H1 (cell line): ENCODE results near the gene REPIN1. TPM values are rescaled to one million over a fixed set of nuclear protein-coding genes. Genes with fewer than 3 reads are reported as not detected.

Source experiments
- CTCF ChIA-PET: fragments of 300-600 bp; sonication (Branson Sonifier 250); formaldehyde crosslinking; loops from one replicate; lab custom pipeline; 2021; ENCODE audit not compliant: partially characterized antibody; lab: Charles Lee
- POLR2A ChIA-PET: fragments of 300-600 bp; sonication (Branson Sonifier 250); formaldehyde crosslinking; loops from one replicate; lab custom pipeline; 2021; ENCODE audit warnings: inconsistent platforms; ENCODE audit not compliant: partially characterized antibody; lab: Charles Lee
- DNase-seq, 2 experiments: peaks; one replicate each; pipeline versions ENCODE4 v3.0.0 to v3.0.0-alpha.2; 2010 to 2022; ENCODE audit warnings: low spot score in 2 of 2, low read depth in 1 of 2, mixed read lengths in 1 of 2
- FAIRE-seq: peaks from 2 replicates; lab custom pipeline; 2011; peaks lifted over from hg19 to GRCh38; lab: Jason Lieb, UNC
- H2AFZ ChIP-seq: 2 replicates; pipeline ENCODE4 v1.8.1; 2012; ENCODE audit warnings: low read length, inconsistent platforms
- H2AK5ac ChIP-seq: 2 replicates; pipeline ENCODE4 v1.6.1; 2013; ENCODE audit warnings: low read depth, low read length
- H2BK120ac ChIP-seq: replicated peaks from 2 replicates; pipeline ENCODE3; 2013; ENCODE audit warnings: low read depth, low read length, inconsistent platforms
- H2BK12ac ChIP-seq: 2 replicates; pipeline ENCODE4 v1.6.1; 2013; ENCODE audit warnings: low read depth, low read length
- H2BK15ac ChIP-seq: 2 replicates; pipeline ENCODE4 v1.6.1; 2013; ENCODE audit warnings: low read length
- H2BK20ac ChIP-seq: 2 replicates; pipeline ENCODE4 v1.6.1; 2013; ENCODE audit warnings: low read length
- H2BK5ac ChIP-seq: 2 replicates; pipeline ENCODE4 v1.6.1; 2013; ENCODE audit warnings: low read depth, low read length
- H3K14ac ChIP-seq: 2 replicates; pipeline ENCODE4 v1.6.1; 2013; ENCODE audit warnings: inconsistent platforms; ENCODE audit not compliant: insufficient read length
- H3K18ac ChIP-seq: 2 replicates; pipeline ENCODE4 v1.6.1; 2013; ENCODE audit warnings: low read length; ENCODE audit errors: extremely low read depth
- H3K23ac ChIP-seq: 2 replicates; pipeline ENCODE4 v1.6.1; 2013; ENCODE audit warnings: inconsistent platforms; ENCODE audit not compliant: insufficient read length
- H3K23me2 ChIP-seq: 2 replicates; pipeline ENCODE4 v1.6.1; 2013; ENCODE audit warnings: low read depth, low read length
- H3K27ac ChIP-seq: 2 replicates; pipeline ENCODE4 v1.6.1; 2011; ENCODE audit warnings: low read depth, low read length, inconsistent platforms
- H3K27me3 ChIP-seq, 4 experiments: replicated peaks in 1 of 4; 1 replicate in 1 of 4; 2 replicates in 3 of 4; pipeline versions ENCODE4 v1.6.1 to v1.8.1; 2011 to 2013; ENCODE audit warnings: low read length in 3 of 4, mild to moderate bottlenecking in 3 of 4, inconsistent platforms in 2 of 4, mixed read lengths in 2 of 4, moderate library complexity in 1 of 4; ENCODE audit not compliant: control insufficient read depth in 3 of 4, insufficient read depth in 3 of 4; ENCODE audit errors: extremely low read depth in 1 of 4
- H3K36me3 ChIP-seq, 4 experiments: 2 replicates each; pipeline versions ENCODE4 v1.6.1 to v1.8.1; 2011 to 2013; ENCODE audit warnings: mild to moderate bottlenecking in 4 of 4, low read length in 3 of 4, moderate library complexity in 2 of 4, control low read depth in 1 of 4, inconsistent platforms in 1 of 4; ENCODE audit not compliant: insufficient read depth in 4 of 4, control insufficient read depth in 2 of 4
- H3K4ac ChIP-seq: replicated peaks from 2 replicates; pipeline ENCODE3; 2013; ENCODE audit warnings: low read length, low read depth, mixed read lengths, inconsistent platforms; ENCODE audit not compliant: insufficient read length
- H3K4me1 ChIP-seq, 4 experiments: replicated peaks in 1 of 4; 1 replicate in 1 of 4; 2 replicates in 3 of 4; pipeline versions ENCODE4 v1.6.1 to v1.8.1; 2011 to 2013; ENCODE audit warnings: low read length in 3 of 4, inconsistent platforms in 2 of 4, mixed read lengths in 1 of 4; ENCODE audit not compliant: insufficient read depth in 4 of 4, control insufficient read depth in 3 of 4
- H3K4me2 ChIP-seq, 2 experiments: 2 replicates each; pipeline versions ENCODE4 v1.6.1 to v1.8.1; 2011 to 2013; ENCODE audit warnings: low read depth in 2 of 2, low read length in 2 of 2, control low read depth in 1 of 2, inconsistent platforms in 1 of 2, mild to moderate bottlenecking in 1 of 2; ENCODE audit not compliant: insufficient read depth in 1 of 2
- H3K4me3 ChIP-seq, 4 experiments: fragments of 200-600, 300-600 bp in 1 of 4; sonication (generic), shearing (Covaris generic), sonication (Bioruptor Twin) in 1 of 4; 2 replicates each; pipeline versions ENCODE4 v1.5.1 to v1.8.1; 2011 to 2016; ENCODE audit warnings: low read length in 4 of 4, low read depth in 3 of 4, control low read depth in 2 of 4, inconsistent platforms in 2 of 4, mild to moderate bottlenecking in 2 of 4, mixed read lengths in 1 of 4, moderate library complexity in 1 of 4; ENCODE audit not compliant: insufficient read depth in 2 of 4; ENCODE audit errors: extremely low read depth in 1 of 4
- H3K56ac ChIP-seq: replicated peaks from 2 replicates; pipeline ENCODE3; 2013; ENCODE audit warnings: low read depth, mild to moderate bottlenecking, mixed read lengths, low read length, inconsistent platforms; ENCODE audit not compliant: insufficient read length
- H3K79me1 ChIP-seq: 2 replicates; pipeline ENCODE4 v1.6.1; 2013; ENCODE audit warnings: low read depth, low read length, control low read depth
- H3K79me2 ChIP-seq, 2 experiments: 2 replicates each; pipeline versions ENCODE4 v1.6.1 to v1.8.1; 2012 to 2013; ENCODE audit warnings: low read length in 2 of 2, mild to moderate bottlenecking in 2 of 2, inconsistent platforms in 1 of 2; ENCODE audit not compliant: insufficient read depth in 2 of 2, control insufficient read depth in 1 of 2
- H3K9ac ChIP-seq, 4 experiments: replicated peaks in 1 of 4; 1 replicate in 1 of 4; 2 replicates in 3 of 4; pipeline versions ENCODE4 v1.6.1 to v1.8.1; 2011 to 2013; ENCODE audit warnings: low read depth in 3 of 4, low read length in 3 of 4, control low read depth in 2 of 4, mild to moderate bottlenecking in 2 of 4, moderate library complexity in 2 of 4, inconsistent platforms in 1 of 4; ENCODE audit errors: extremely low read depth in 1 of 4
- H3K9me3 ChIP-seq, 2 experiments: 2 replicates each; pipeline versions ENCODE4 v1.6.1 to v1.8.1; 2012 to 2013; ENCODE audit warnings: mild to moderate bottlenecking in 2 of 2, moderate library complexity in 2 of 2, control low read depth in 1 of 2, inconsistent platforms in 1 of 2, low read depth in 1 of 2, low read length in 1 of 2, mixed read lengths in 1 of 2; ENCODE audit not compliant: insufficient read depth in 2 of 2
- H4K20me1 ChIP-seq, 2 experiments: replicated peaks in 1 of 2; 2 replicates each; pipeline versions ENCODE3 to v1.8.1; 2011 to 2013; ENCODE audit warnings: inconsistent platforms in 2 of 2, low read length in 2 of 2, mild to moderate bottlenecking in 1 of 2; ENCODE audit not compliant: insufficient read depth in 2 of 2, control insufficient read depth in 1 of 2
- H4K5ac ChIP-seq: 2 replicates; pipeline ENCODE4 v1.6.1; 2013; ENCODE audit warnings: low read length, low read depth, mixed read lengths, inconsistent platforms; ENCODE audit not compliant: insufficient read length
- H4K8ac ChIP-seq: 2 replicates; pipeline ENCODE4 v1.8.0; 2013; ENCODE audit warnings: mild to moderate bottlenecking, moderate library complexity, low read length, inconsistent platforms; ENCODE audit not compliant: insufficient read depth; ENCODE audit errors: extremely low read depth
- H4K91ac ChIP-seq: replicated peaks from 2 replicates; pipeline ENCODE3; 2013; ENCODE audit warnings: low read length, mixed read lengths, inconsistent platforms; ENCODE audit not compliant: insufficient read length
- BRCA1 ChIP-seq: IDR thresholded peaks from 2 replicates; pipeline ENCODE4 v1.6.1; 2012; ENCODE audit warnings: low read depth, low read length, improper control_type of control experiment
- EP300 ChIP-seq, 2 experiments: IDR thresholded peaks; 1 replicate in 1 of 2; 2 replicates in 1 of 2; pipeline ENCODE4 v1.6.1; 2011 to 2012; ENCODE audit warnings: low read depth in 2 of 2, low read length in 2 of 2, mild to moderate bottlenecking in 2 of 2, borderline replicate concordance in 1 of 2, inconsistent platforms in 1 of 2, moderate library complexity in 1 of 2
- FOSL1 ChIP-seq: IDR thresholded peaks from 2 replicates; pipeline ENCODE4 v1.6.1; 2011; ENCODE audit warnings: mild to moderate bottlenecking, low read depth, low read length, moderate library complexity; ENCODE audit not compliant: insufficient read depth
- JUN ChIP-seq: IDR thresholded peaks from 2 replicates; pipeline ENCODE4 v1.6.1; 2011; ENCODE audit warnings: low read depth, mild to moderate bottlenecking, improper control_type of control experiment, low read length
- MAFK ChIP-seq: IDR thresholded peaks from 2 replicates; pipeline ENCODE4 v1.6.1; 2012; ENCODE audit warnings: low read depth, mild to moderate bottlenecking, improper control_type of control experiment, low read length
- POLR2AphosphoS5 ChIP-seq: IDR thresholded peaks from 2 replicates; pipeline ENCODE4 v1.6.1; 2011; ENCODE audit warnings: low read depth, low read length
- SAP30 ChIP-seq: fragments of 300-600 bp; sonication (generic); IDR thresholded peaks from 2 replicates; pipeline ENCODE4 v1.7.1; 2012; ENCODE audit warnings: low read length, moderate library complexity, mild to moderate bottlenecking, inconsistent platforms; ENCODE audit not compliant: insufficient read depth, insufficient replicate concordance
- SP1 ChIP-seq: IDR thresholded peaks from 2 replicates; pipeline ENCODE4 v1.6.1; 2011; ENCODE audit warnings: low read depth, low read length
- SRF ChIP-seq: IDR thresholded peaks from 2 replicates; pipeline ENCODE4 v1.6.1; 2011; ENCODE audit warnings: mild to moderate bottlenecking, low read depth, low read length, moderate library complexity
- TAF7 ChIP-seq: optimal IDR thresholded peaks from 2 replicates; pipeline ENCODE3; 2011; ENCODE audit warnings: low read depth, mild to moderate bottlenecking, inconsistent platforms, low read length, moderate library complexity, borderline replicate concordance
- YY1 ChIP-seq: IDR thresholded peaks from 2 replicates; pipeline ENCODE4 v1.6.1; 2011; ENCODE audit warnings: low read depth, mild to moderate bottlenecking, low read length
- WGBS, 2 experiments: shearing (Covaris generic) in 1 of 2; methylation state at CpG; one replicate each; pipeline versions ENCODE4 v1.1.6 to v1.1.7; 2013 to 2015; ENCODE audit warnings: low lambda C conversion rate in 2 of 2, mixed read lengths in 2 of 2, inconsistent platforms in 1 of 2, low coverage in 1 of 2, missing lambda C conversion rate in 1 of 2; ENCODE audit not compliant: insufficient replicate concordance in 2 of 2, insufficient coverage in 1 of 2, insufficient read length in 1 of 2; ENCODE audit errors: extremely low coverage in 1 of 2, missing lambda C conversion rate in 1 of 2; 5-methylcytosine and 5-hydroxymethylcytosine counted together
- polyA plus RNA-seq, 7 experiments: library from polyadenylated mRNA; depleted of rRNA in 3 of 7; stranded (reverse) in 5 of 7; unstranded in 2 of 7; fragments of >200 nt in 5 of 7; fragments of 200-250 nt in 2 of 7; gene quantifications; 1 replicate in 5 of 7; 2 replicates in 1 of 7; 4 replicates in 1 of 7; pipeline versions ENCODE4 v1.2.1 to v1.2.3, GENCODE V29; 2011 to 2013; ENCODE audit warnings: missing spikeins in 2 of 7, mixed read lengths in 2 of 7
- total RNA-seq: library from RNA; stranded (reverse); fragmentation: NEBNext Ultra II Directional; extraction: Animal tissue kit (Norgen Biotek cat#: 25700); gene quantifications from 2 replicates; pipeline ENCODE4 v1.2.1, GENCODE V29; 2021

Gene REPIN1
- total and polyA plus RNA-seq, 2 of the 8 experiments (the other 6 are each of a cell fraction or from before 2014, with no cell fraction given): 98.6 to 125 TPM

- peaks cover 6 to 29% (median 14%) of the 10 kb centered on the region in 4 experiments; a peak in 6 of 8 replicates for H3K36me3 ChIP-seq
- no peak for FAIRE-seq
- no peak overlapping the region for H3K23ac ChIP-seq
- peaks cover 0 to 8% of the 10 kb centered on the region in 2 experiments; a peak in 2 of 4 replicates for H3K79me2 ChIP-seq
- H3K4me2 ChIP-seq: peak overlapping the region; percentile 7 to 46; a peak in 3 of 4 replicates
- POLR2A ChIA-PET: interaction anchor here (1.2 to 14.9 kb wide), 16 partner anchors 3 to 74 kb away, joined by 4 to 230 read pairs (median 10); partner anchors contain the start of genes RARRES2 and REPIN1
- H3K4ac ChIP-seq: peak overlapping the region; percentile 61
- TF ChIP-seq SP1 (0 out of 2 replicates have a peak, but pooled peaks have one; percentile 14), EP300 (IDR thresholded peaks at IDR 0.05; ENCODE audit: borderline replicate concordance in 1 of 2, low read depth in 2 of 2, low read length in 2 of 2) (no peak), YY1 (no peak), POLR2AphosphoS5 (peak; percentile 23), BRCA1 (no peak), JUN (no peak), SAP30 (no peak), SRF (no peak), TAF7 (no peak), FOSL1 (no peak), MAFK (no peak)
- TF ChIP-seq, all 59 proteins: peak for 2
- H2AK5ac ChIP-seq: peak overlapping the region; percentile 84
- H3K18ac ChIP-seq: peak overlapping the region; percentile 89
- peaks cover 32 to 56% (median 47%) of the 10 kb centered on the region in 4 experiments for H3K4me1 ChIP-seq
- H4K5ac ChIP-seq: peak overlapping the region; percentile 93
- no peaks in the 10 kb centered on the region for H4K20me1 ChIP-seq
- no peak overlapping the region for H3K14ac ChIP-seq
- H2AFZ ChIP-seq: no peak overlapping the region
- H3K56ac ChIP-seq: peak overlapping the region; percentile 82
- peak overlapping the region; percentile 97 for H2BK12ac ChIP-seq
- H3K27ac ChIP-seq: peak overlapping the region; percentile 90
- CTCF ChIA-PET: interaction anchor here (0.6 to 3.8 kb wide), 13 partner anchors 9 to 48 kb away, joined by 3 to 31 read pairs (median 5); no protein-coding TSS in a partner anchor
- peak overlapping the region; percentile 97 for H2BK5ac ChIP-seq
- peak overlapping the region; percentile 98 for H4K91ac ChIP-seq
- peak overlapping the region in 1 of 4 experiments; percentile 19; a peak in 1 of 8 replicates for H3K4me3 ChIP-seq
- H2BK120ac ChIP-seq: peak overlapping the region; percentile 98
- WGBS, 2 experiments: 62% methylated on average over 15 of the region's 15 CpGs; no CpG with 5 or more reads in 1 of the 2 experiments
- H3K23me2 ChIP-seq: peaks cover 2% of the 10 kb centered on the region; the same call in 1 of the 2 replicates
- H2BK20ac ChIP-seq: peak overlapping the region; percentile 100
- no peak for DNase-seq
- no peaks in the 10 kb centered on the region; the same call in 1 of the 2 replicates for H3K79me1 ChIP-seq
- H2BK15ac ChIP-seq: 0 out of 2 replicates have a peak overlapping the region, but pooled peaks have one; percentile 53
- H4K8ac ChIP-seq: peak overlapping the region; percentile 72; the same call in 1 of the 2 replicates
- no peaks in the 10 kb centered on the region for H3K9me3 ChIP-seq
- peak overlapping the region in 2 of 4 experiments; percentile 56 to 57; a peak in 5 of 7 replicates for H3K9ac ChIP-seq
- H3K27me3 ChIP-seq: no peaks in the 10 kb centered on the region
These were observed 32.3 kb downstream of the REPIN1 start for GRCh38 chr7:150400788-150401423.
